Measurements from ENCODE around the gene STAB2.
"Not testable (repeated sequence)": the region's sequence is repeated elsewhere in the genome, so short reads cannot be mapped to it uniquely, and the experiment has no call there.

STAB2 gene

DNA sequence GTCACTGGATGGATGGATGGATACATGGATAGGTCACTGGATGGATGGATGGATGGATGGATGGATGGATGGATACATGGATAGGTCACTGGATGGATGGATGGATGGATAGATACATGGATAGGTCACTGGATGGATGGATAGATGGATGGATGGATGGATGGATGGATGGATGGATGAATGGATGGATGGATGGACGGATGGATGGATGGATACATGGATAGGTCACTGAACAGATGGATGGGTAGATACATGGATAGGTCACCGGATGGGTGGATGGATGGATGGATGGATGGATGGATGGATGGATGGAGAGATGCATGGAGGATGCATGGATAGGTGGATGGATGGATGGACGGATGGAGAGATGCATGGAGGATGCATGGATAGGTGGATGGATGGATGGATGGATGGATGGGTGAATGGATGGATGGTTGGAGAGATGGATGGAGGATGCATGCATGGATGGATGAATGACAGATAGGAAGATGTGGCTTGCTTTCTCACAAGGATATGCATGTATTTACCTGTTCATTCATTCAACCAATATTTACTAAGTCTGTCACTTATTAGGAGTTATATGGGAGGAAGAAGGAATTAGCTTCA lies 66.6 kb downstream of the STAB2 start:
- ATAC-seq; H3K9me3 Mint-ChIP-seq; DNase-seq; H3K27ac Mint-ChIP-seq; H3K4me3 Mint-ChIP-seq; H3K36me3 Mint-ChIP-seq (ENCODE audit: low read depth); H3K27me3 Mint-ChIP-seq: not testable (repeated sequence)
- H3K4me1 Mint-ChIP-seq = peaks cover 10% of the 10 kb centered on the region

DNA sequence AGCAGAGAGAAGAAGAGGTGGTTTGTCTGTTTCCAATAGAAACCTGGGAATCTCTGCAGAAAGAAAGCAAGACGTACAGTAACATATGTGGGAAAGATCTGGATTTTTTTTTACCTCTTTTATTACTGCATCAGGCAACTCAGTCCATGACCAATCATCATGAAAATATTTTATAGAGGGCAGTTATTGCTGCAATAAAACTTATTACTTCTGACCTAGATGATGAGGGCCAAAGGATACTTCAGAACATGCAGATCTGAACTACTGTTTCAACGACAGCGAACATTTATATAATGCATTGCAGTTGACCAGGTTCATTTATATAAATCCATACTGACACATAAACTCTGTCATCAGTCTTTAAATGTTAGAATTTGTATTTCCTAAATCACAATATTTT lies 67.7 kb downstream of the STAB2 start:
- no peaks in the 10 kb centered on the region for H3K36me3 Mint-ChIP-seq (ENCODE audit: low read depth)
- ATAC-seq (no peak), DNase-seq (no peak)
- no peak overlapping the region for H3K4me3 Mint-ChIP-seq
- peaks cover 10% of the 10 kb centered on the region for H3K4me1 Mint-ChIP-seq
- H3K27ac Mint-ChIP-seq = no peak overlapping the region
- no peaks in the 10 kb centered on the region for H3K27me3 Mint-ChIP-seq
- H3K9me3 Mint-ChIP-seq = no peaks in the 10 kb centered on the region

DNA sequence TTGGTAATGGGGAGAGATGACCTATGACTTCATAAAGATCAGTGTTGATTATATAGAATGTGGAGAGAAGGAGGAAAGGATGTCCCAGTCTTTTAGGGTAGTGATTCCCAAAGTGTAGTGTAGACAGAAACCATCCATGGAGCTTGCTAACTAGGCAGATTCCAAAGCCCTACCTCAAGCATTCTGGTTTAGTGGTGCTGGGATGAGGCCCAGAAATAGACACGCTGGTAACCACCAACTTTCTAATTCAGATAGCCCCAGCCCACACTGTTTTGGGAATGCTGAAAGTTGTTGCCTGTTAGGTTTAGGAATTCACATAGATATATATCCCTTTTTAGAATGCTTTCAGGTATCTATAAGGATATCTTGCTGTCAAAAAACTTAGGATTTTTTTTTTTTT lies 69.2 kb downstream of the STAB2 start:
- H3K4me1 Mint-ChIP-seq = peaks cover 10% of the 10 kb centered on the region
- no peaks in the 10 kb centered on the region for H3K36me3 Mint-ChIP-seq (ENCODE audit: low read depth)
- H3K27me3 Mint-ChIP-seq = peaks cover 2% of the 10 kb centered on the region
- H3K4me3 Mint-ChIP-seq = no peak overlapping the region
- DNase-seq (no peak), ATAC-seq (no peak)
- no peaks in the 10 kb centered on the region for H3K9me3 Mint-ChIP-seq
- no peak overlapping the region for H3K27ac Mint-ChIP-seq

DNA sequence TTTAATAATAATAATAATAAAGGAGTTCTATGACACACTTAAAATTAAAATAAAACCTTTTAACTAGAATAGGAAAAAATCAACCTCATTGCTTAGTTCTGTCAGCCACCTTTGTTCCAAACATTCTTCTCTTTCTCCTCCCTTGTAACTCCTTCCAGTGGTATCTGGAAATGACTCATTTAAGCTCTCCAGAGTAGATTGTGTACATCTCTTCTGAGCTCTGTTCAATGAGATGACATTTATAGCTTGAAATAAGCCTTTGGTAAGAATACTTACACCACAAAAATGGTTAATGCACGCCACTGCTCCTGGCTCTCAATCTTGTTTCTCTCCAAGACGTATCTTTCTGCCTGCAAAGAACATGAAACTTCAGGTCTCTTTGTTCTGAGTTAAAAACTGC lies 70.3 kb downstream of the STAB2 start:
- peak; percentile 77 for ATAC-seq
- H3K27ac Mint-ChIP-seq = no peak overlapping the region
- H3K4me1 Mint-ChIP-seq = peaks cover 10% of the 10 kb centered on the region
- H3K27me3 Mint-ChIP-seq = peaks cover 2% of the 10 kb centered on the region
- no peak for DNase-seq
- no peak overlapping the region for H3K4me3 Mint-ChIP-seq
- H3K9me3 Mint-ChIP-seq = no peaks in the 10 kb centered on the region
- no peaks in the 10 kb centered on the region for H3K36me3 Mint-ChIP-seq (ENCODE audit: low read depth)

DNA sequence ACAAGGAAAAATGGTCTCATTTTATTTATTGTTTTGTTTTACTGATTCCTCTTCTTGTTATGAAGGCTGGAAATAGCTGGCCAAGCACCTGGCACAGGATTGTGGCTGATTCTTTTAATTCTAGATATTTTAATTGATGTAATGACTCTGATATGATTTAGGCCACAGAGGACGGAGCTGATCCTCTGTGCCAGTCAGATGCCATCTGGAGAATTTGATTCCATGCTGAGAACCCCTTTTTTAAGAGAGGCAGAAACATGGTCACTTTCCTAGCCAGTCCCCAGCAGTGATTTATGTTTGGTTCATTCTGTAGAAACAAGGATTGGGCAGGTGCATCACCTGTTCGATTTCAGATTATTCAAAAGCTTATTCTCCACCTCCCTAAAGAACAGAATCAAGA lies 77.6 kb downstream of the STAB2 start:
- ATAC-seq (no peak), DNase-seq (no peak)
- Mint-ChIP-seq H3K4me1 (no peaks in the 10 kb centered on the region), H3K9me3 (no peaks in the 10 kb centered on the region), H3K4me3 (no peak overlapping the region), H3K36me3 (ENCODE audit: low read depth) (no peaks in the 10 kb centered on the region), H3K27me3 (peaks cover 4% of the 10 kb centered on the region), H3K27ac (no peak overlapping the region)

DNA sequence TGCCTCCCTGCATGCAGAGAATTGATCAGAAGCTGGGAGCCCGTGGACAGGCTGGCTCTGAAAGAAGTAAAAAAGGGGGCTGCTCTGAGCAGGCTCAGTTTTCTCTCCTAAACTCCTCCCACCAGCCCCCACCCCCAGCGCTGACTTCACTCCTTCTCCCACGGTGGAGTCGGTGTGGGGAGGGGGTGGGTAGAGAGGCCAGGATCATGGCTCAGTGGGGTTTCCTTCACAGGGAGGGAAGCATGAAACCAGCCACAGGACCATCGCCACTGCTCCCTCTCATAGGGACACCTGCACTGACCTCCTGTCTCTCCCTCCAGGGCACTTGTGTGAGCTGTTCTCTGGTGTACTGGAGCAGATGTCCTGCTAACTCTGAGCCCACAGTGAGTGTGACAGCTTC lies 78.9 kb downstream of the STAB2 start:
- DNase-seq = no peak
- no peak overlapping the region for H3K27ac Mint-ChIP-seq
- H3K4me3 Mint-ChIP-seq = no peak overlapping the region
- H3K27me3 Mint-ChIP-seq = peaks cover 2% of the 10 kb centered on the region
- no peaks in the 10 kb centered on the region for H3K36me3 Mint-ChIP-seq (ENCODE audit: low read depth)
- no peaks in the 10 kb centered on the region for H3K9me3 Mint-ChIP-seq
- no peaks in the 10 kb centered on the region for H3K4me1 Mint-ChIP-seq
- ATAC-seq = no peak

DNA sequence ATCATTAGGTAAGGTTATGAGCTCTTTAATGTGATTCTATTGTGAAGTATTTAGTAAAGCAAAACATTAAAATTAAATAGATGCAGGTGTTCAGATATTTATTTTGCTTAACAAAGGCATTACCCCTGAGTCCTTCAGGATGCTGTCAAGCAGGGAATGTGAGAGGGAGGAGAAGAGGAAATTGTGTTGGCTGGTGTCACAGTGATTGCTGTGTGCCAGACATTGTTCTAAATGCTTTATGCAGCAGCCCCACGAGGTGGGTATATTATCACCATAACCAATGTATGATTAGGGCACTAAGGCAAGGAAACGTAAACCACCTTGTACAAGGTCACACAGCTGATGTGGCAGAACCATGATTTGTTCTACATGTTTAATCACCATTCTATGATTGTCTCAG lies 80.1 kb downstream of the STAB2 start:
- ATAC-seq (no peak), DNase-seq (no peak)
- Mint-ChIP-seq H3K4me3 (no peak overlapping the region), H3K27ac (no peak overlapping the region), H3K9me3 (no peaks in the 10 kb centered on the region), H3K27me3 (peaks cover 2% of the 10 kb centered on the region), H3K36me3 (ENCODE audit: low read depth) (no peaks in the 10 kb centered on the region), H3K4me1 (no peaks in the 10 kb centered on the region)

DNA sequence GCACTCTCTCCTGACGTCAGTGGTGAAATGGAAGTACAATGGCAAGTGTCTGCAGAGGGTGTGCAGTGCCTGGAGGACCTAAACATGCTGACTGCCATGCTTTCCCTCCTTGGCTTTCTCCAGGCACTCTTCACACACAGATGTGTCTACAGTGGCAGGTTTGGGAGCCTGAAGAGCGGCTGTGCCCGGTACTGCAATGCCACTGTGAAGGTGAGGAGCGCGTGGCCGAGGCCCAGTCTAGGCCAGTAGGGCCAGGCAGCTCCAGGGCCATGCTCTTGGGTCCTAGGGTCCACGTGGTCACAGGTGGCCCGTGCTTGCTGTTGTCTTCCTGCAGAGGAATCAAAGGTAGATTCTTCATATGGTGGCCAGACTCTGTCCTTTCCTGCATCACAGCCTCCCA lies 81.4 kb downstream of the STAB2 start:
- no peak for DNase-seq
- H3K4me1 Mint-ChIP-seq = no peaks in the 10 kb centered on the region
- H3K36me3 Mint-ChIP-seq (ENCODE audit: low read depth) = no peaks in the 10 kb centered on the region
- H3K4me3 Mint-ChIP-seq = no peak overlapping the region
- peaks cover 2% of the 10 kb centered on the region for H3K27me3 Mint-ChIP-seq
- no peaks in the 10 kb centered on the region for H3K9me3 Mint-ChIP-seq
- no peak for ATAC-seq
- H3K27ac Mint-ChIP-seq = no peak overlapping the region

DNA sequence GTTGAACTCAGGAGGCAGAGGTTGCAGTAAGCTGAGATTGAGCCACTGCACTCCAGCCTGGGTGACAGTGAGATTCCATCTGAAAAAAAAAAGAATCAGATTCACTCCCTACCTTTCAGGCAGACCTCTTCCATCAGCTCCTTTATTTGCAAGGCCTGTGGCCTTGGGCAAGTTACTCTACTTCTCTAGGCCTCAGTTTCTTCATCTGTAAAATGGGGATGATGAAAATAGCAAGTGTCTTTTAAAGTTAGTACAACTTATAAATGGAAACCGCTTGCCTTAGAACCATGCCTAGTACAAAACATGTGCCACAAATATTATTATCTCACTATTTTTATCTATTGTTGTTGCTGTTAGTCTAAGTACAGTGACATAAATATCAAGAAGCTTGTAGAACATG lies 84.3 kb downstream of the STAB2 start:
- no peak overlapping the region for H3K27ac Mint-ChIP-seq
- no peak for ATAC-seq
- no peak overlapping the region for H3K4me3 Mint-ChIP-seq
- H3K9me3 Mint-ChIP-seq = no peaks in the 10 kb centered on the region
- H3K27me3 Mint-ChIP-seq = peaks cover 2% of the 10 kb centered on the region
- no peaks in the 10 kb centered on the region for H3K36me3 Mint-ChIP-seq (ENCODE audit: low read depth)
- DNase-seq = no peak
- no peaks in the 10 kb centered on the region for H3K4me1 Mint-ChIP-seq

DNA sequence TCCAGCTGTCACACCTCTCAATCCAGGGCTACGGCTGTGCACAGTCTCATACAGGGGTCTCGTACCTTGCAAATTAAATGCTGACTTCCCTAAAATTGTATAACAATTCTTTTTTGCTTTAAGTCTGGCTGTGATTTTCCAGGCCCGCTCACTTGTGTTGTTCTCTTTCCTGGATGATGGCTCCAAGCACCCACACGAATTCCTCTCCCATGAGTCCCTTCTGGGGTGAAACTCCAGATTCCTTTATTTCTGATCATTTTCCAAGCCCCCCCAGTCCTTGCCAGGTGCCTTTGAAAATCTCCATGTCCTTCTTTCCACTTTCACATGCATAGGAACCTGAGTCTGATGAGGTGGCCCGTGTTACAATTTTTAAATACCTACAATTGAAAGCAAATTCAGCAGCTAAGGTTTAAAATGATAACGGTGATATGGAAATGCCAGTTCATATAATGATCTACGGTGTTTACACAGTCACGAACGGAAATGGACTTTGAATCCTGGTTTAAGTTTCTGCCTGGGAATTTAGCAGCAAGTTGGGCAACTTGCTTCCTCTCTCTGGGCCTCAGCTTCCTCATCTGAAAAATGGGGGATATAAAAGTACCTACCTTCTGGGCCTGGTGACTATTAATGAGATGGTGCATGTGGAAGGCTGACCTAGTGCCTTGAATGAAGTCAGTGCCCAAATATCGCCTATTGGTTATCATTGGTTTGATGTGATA lies 85.5 kb downstream of the STAB2 start:
- no peaks in the 10 kb centered on the region for H3K4me1 Mint-ChIP-seq
- H3K27ac Mint-ChIP-seq = no peak overlapping the region
- H3K27me3 Mint-ChIP-seq = peaks cover 4% of the 10 kb centered on the region
- no peaks in the 10 kb centered on the region for H3K9me3 Mint-ChIP-seq
- DNase-seq (no peak), ATAC-seq (no peak)
- no peak overlapping the region for H3K4me3 Mint-ChIP-seq
- no peaks in the 10 kb centered on the region for H3K36me3 Mint-ChIP-seq (ENCODE audit: low read depth)

DNA sequence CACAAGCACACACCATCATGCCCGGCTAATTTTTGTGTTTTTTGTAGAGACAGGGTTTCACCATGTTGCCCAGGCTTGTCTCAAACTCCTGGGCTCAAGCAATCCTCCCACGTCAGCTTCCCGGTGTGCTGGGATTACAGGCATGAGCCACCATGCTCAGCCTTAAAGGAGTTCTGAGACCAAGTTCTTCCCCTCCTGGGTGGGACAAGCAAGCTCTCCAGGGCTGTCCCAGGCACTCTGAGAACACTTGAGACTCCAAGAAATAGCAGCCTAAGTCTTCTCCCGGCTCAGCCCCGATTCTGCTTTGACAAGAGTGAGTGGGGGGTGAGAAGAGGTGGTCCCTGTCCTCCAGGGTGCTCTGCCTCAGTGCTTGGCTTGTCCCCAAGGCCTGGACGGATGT lies 86.4 kb downstream of the STAB2 start:
- H3K27ac Mint-ChIP-seq = no peak overlapping the region
- H3K9me3 Mint-ChIP-seq = no peaks in the 10 kb centered on the region
- no peaks in the 10 kb centered on the region for H3K4me1 Mint-ChIP-seq
- H3K27me3 Mint-ChIP-seq = peaks cover 8% of the 10 kb centered on the region
- H3K4me3 Mint-ChIP-seq = no peak overlapping the region
- H3K36me3 Mint-ChIP-seq (ENCODE audit: low read depth) = no peaks in the 10 kb centered on the region
- DNase-seq (no peak), ATAC-seq (no peak)

DNA sequence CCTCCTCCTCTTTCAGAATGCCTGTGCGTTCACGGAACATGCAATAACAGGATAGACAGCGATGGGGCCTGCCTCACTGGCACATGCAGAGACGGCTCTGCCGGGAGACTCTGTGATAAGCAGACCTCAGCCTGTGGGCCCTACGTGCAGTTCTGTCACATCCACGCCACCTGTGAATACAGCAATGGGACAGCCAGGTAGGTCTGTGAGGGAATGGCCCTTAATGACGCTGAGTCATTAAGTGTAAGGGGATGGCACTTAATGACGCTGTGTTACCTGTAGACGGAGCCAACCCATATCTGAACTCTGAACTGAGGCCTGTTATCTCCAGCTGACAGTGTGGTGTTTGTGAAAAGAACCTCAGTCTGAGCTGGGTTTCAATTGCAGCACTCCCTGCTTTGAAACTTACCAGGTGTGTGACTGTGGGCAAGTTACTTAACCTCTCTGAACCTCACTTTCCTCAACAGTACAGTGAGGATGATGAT lies 86.9 kb downstream of the STAB2 start:
- Mint-ChIP-seq H3K36me3 (ENCODE audit: low read depth) (no peaks in the 10 kb centered on the region), H3K27ac (no peak overlapping the region), H3K4me1 (no peaks in the 10 kb centered on the region), H3K27me3 (peaks cover 7% of the 10 kb centered on the region), H3K4me3 (no peak overlapping the region), H3K9me3 (no peaks in the 10 kb centered on the region)
- no peak for ATAC-seq
- no peak for DNase-seq

DNA sequence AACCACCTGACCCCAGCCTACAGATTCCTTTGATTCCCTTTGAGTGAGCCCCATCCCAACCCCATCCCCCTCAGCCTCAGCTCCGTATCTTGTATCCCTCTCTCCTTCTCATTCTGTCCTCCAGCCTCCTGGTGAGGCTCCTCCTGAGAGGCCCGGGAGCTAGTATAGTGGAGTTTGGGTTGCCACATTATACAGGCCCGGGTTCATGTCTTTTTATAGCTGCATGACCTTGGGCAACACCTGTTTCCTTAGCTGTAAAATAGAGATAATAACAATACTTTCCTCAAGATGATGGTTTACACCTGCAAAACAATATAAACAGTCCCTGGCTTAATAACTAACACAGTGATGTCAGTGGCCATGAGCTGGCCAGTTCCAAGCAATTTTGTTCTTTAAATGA lies 89.8 kb downstream of the STAB2 start:
- ATAC-seq = no peak
- Mint-ChIP-seq H3K4me3 (no peak overlapping the region), H3K4me1 (no peaks in the 10 kb centered on the region), H3K27ac (no peak overlapping the region), H3K27me3 (peaks cover 6% of the 10 kb centered on the region), H3K36me3 (ENCODE audit: low read depth) (no peaks in the 10 kb centered on the region), H3K9me3 (no peaks in the 10 kb centered on the region)
- DNase-seq = no peak

DNA sequence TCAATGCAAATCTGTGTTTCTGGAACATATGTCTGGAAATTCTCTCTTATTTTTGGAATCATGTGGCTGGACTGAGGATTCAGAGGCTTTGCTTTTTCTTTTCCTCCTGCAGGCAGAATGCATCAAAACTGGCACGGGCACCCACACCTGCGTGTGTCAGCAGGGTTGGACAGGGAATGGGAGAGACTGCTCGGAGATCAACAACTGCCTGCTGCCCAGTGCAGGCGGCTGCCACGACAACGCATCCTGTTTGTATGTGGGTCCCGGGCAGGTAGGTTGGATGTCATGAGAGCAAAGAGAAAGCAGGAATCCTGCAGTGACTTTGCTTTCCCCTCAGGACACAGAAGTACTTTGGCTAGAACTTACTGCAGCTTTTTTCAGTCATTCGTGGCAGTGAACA lies 90.3 kb downstream of the STAB2 start:
- DNase-seq (no peak), ATAC-seq (no peak)
- Mint-ChIP-seq H3K9me3 (no peaks in the 10 kb centered on the region), H3K27ac (no peak overlapping the region), H3K36me3 (ENCODE audit: low read depth) (no peaks in the 10 kb centered on the region), H3K4me1 (no peaks in the 10 kb centered on the region), H3K4me3 (no peak overlapping the region), H3K27me3 (peaks cover 6% of the 10 kb centered on the region)

DNA sequence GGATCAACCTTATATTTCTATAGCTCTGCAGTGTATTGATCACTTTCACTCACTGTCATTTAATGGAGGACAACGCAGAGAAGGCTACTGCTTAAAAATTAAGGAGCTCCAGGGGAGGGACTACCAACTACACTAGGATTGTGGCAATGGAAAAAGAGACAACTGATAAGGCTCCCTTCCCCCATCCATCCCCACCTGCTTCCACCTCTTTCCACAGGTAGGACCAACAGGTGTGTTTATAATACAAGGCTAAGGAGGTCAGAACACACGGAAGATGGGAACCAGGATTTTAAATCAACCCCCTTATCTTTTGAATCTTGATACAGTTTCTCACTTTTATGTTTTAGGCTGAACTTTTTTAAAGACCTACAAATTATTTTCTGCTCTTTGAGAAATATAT lies 90.8 kb downstream of the STAB2 start:
- DNase-seq (no peak), ATAC-seq (no peak)
- H3K9me3 Mint-ChIP-seq = no peaks in the 10 kb centered on the region
- no peak overlapping the region for H3K27ac Mint-ChIP-seq
- no peaks in the 10 kb centered on the region for H3K36me3 Mint-ChIP-seq (ENCODE audit: low read depth)
- peaks cover 6% of the 10 kb centered on the region for H3K27me3 Mint-ChIP-seq
- H3K4me1 Mint-ChIP-seq = no peaks in the 10 kb centered on the region
- H3K4me3 Mint-ChIP-seq = no peak overlapping the region

Data from activated naive CD8-positive, alpha-beta T cell treated with anti-CD3 and anti-CD28 coated beads, Interleukin-2, amount 50 U/mL, for 24 hours (primary cell).